GM19035 (cell line): ENCODE results near the gene PLXNA4.
"Not testable (repeated sequence)": the region's sequence is repeated elsewhere in the genome, so short reads cannot be mapped to it uniquely, and the experiment has no call there.

Experiments
- ATAC-seq: cut with Tn5 transposase; IDR thresholded peaks from one replicate; pipeline ENCODE4 v1.9.1; 2021; ENCODE audit not compliant: unreplicated experiment

The PLXNA4 gene

DNA sequence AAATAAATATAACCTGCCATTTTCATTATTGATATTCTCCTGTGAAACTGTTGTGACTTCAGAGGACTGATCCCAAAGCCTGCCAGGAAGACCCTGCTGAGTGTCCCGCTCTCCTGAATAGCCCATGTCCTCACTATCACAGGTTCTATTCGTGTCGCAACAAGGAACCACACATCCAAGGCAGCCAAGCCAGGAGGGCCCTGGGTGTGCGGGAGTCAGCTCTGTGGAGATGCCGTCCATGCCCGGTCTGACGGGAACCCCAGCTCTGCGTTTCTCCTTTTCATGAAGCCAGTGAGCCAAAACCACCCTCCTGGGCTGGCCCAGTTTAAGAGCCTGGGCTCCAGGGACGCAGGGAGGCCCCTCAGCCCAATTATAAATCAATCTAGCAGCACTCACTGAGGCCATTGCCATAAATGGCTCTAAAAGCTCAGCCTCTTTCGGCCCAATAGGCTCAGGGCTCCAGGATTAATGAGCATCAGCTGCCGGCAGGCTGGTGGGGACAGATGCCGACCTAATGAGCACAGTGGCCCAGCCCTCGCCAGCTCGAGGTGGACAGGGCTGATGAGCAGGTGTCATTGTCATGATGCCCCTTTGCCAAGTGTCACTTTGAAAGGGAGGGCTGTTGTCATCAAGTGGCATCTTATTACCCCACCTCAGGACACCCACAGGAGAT, 177.9 kb downstream of the PLXNA4 start:
- ATAC-seq, result no peak

DNA sequence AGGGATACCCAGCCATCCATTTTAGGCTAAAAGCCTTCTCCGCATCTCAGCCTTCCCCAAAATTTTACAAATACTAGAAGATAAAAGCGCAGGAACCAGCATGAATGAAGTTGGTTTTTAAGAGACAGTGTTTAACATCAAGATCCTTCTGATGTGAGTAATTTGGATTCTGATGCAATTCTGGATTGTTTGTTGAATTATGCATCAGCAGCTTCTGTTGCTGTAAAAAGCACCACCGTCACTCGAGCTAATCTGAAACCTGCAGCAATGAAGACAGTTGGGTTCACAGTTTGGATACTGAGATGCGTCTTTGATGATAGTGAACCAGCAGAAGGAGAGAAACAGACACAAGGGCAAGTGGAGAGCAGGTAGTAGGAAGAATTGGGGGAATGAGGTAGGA, 179.2 kb downstream of the PLXNA4 start:
- no peak for ATAC-seq

DNA sequence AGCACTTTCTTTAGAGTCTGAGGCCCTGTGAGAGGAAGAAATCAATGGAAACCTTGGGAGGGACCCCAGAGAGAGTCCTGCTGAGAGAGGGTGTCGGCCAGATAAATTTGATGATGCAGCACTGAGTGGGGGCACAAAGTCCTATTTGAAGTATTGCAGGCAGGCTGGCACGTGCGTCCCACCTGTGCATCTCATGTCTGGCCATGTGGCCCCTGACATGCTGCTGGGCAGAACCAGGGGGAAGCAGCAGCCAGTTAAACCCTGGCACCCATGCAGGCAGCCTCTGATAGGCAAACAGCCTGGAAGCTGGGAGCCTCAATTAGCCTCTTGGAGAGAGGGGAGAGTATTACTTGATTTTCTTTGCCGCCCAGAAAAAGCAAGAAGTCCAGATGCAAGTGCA, 180.9 kb downstream of the PLXNA4 start:
- no peak for ATAC-seq

DNA sequence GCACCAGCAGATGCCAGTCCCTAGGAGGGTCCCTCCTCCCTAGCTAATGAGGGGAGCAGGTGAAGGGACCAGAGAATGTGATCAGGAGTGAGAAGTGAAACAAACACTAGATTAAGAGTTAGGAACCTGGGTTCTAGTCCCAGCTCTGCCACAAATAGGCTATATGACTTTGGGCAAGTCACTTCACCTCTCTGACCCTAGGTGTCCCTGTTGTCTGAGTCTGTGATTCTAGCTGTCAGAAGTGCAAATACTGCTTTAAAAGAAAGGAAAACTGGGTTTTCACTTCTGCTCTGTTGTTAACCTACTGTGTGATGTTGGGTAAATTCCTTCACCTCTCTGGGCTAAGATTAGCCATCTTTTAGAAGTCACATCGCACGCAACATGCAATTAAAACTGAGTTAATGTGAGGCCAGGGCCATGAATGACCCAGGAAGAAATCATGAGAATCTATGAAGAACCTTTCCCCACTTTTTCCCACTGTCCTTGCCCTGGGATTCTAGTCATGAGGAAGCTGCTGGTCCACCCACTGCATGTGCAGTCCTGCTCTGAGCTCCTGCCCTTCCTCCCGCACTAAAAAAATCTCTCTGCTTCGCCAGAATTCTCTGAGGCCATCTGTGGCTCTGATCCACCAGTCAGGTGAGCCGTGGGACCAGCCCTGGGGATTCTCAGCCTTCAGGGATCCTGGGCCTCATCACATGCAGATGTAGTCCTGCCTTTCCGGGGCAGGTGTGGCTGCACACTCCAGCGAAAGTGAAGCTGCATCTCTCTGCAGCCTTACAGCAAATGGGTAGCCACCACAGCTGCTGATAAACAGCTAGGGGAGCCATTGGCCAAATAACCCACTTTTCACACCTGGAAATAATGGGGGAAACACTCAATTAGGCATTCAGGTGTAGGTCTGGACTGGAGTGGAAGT, 181.7 kb downstream of the PLXNA4 start:
- ATAC-seq, result no peak

DNA sequence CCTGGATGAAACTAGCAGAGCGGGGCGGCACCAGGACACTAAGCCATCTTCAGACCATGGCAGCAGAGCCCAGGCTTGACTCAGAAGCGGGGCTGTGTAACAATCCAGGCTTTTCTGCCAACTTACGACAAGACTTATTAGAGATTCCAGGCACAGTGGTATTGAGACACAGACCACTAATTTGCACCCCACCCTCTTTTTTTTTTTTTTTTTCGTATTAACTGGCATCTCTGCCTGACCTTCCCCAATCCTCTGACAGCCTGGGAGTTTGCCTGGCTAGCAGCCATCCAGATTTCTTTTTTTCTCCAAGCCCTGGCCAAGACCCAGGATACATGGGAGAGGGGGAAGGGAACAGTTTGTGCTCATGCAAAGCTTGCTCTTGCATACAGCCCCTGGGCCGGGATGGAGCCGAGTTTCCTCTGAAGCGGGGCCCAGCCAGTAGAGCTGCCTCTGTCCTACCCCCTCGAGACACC, 182.4 kb downstream of the PLXNA4 start:
- no peak for ATAC-seq

DNA sequence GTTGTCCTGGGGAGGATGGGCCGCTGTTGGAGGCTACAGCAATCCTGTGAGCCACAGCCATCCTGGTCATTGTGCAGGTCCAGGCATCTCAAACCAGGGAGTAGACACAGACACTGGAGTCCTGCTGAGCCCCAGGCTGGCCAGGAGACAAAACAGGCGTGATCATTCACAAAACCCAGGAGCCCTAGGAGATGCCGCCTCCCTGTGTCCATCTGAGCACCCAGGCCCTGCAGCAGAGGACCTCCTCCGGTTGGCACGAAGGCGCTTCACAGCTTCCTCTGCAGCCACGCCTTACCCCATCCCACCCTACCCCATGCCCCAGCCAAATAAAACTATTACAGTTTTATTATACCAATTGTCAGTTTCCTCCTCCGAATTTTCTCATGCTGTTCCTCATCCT, 183.6 kb downstream of the PLXNA4 start:
- ATAC-seq, result no peak

DNA sequence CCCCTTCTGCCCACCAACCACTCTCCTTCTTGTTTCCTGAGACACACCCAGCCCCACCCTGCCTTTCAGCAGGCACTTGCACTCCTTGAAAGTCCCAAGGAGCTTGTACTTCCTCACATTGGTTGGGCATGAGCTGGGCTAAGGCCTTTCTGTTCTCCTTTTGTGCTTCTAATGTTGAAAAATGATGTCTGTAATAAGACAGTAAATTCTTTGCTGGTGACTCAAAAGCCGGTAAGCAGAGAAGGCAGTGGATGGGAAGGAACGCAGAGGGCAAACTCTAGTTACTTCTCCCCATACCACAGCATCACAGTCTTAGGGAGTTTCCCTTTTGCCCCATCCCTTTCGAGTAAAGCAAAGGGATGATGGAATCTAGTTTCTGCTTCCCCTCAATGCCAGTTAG, 185.6 kb downstream of the PLXNA4 start:
- no peak for ATAC-seq

DNA sequence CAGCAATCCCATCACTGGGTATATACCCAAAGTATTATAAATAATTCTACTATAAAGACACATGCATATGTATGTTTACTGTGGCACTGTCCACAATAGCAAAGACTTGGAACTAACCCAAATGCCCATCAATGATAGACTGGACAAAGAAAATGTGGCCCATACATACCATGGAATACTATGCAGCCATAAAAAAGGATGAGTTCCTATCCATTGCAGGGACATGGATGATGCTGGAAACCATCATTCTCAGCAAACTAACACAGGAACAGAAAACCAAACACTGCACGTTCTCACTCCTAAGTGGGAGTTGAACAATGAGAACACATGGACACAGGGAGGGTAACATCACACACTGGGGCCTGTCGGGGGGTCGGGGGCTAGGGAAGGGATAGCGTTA, 186.2 kb downstream of the PLXNA4 start:
- ATAC-seq, result not testable (repeated sequence)

DNA sequence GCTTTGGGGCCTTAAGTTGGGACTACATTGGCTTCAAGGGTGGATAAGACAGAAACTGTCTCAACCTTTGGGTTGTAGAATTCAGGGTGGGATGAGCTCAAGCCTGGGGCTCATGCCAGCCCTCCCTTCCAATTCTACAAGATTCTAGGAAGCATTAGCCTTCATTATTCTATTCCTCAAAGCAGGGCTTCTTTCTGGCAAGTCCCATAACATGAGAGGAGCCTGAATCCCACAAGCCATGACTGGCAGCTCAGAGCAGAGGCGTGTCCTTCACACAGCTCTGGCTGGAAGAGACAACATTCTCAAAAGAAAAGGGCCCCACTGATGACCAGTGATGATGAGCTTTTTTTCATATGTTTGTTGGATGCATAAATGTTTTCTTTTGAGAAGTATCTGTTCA, 187.6 kb downstream of the PLXNA4 start:
- no peak for ATAC-seq

DNA sequence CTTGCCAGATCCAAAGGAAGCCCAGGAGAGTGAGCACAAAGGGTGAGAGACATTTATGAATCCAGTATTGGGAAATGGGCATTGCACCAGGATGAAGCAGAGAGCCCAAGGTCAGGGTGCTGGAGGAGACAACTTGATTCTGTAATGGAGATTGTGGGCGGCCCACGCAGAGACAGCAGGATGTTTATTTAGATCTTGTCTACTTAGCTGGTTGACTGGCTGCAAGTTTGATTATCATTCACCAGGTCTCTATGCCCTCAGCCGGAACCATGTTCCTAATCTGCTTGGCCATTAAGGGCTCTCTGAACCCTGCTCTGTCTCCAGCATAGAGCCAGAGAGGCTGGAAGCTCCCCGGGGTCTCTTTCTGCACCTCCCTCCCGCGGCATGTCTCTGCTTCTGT, 188.7 kb downstream of the PLXNA4 start:
- no peak for ATAC-seq

DNA sequence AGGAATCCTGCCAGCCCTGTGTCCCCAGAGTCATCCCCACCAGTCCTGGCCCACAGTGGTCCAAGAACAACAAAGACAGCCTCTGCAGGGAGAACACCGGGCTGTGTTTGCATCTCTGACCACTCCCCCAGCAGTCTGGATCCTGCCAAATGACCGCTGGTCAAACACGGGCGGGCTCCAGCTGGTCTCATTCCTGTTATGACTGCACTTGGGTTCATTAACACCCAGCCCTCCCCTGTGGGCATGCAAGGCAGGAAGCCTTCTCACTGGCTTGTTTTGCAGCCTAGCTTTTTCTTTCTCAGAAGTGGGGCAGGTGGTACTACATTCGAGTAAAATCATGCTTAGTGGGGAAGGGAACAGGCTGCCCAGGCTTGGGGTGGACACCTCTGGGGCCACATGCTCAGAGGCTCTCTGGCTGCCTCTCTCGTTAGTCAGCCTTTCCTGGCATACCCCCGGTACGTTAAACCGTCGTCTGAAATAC, 190.0 kb downstream of the PLXNA4 start:
- ATAC-seq, result no peak

DNA sequence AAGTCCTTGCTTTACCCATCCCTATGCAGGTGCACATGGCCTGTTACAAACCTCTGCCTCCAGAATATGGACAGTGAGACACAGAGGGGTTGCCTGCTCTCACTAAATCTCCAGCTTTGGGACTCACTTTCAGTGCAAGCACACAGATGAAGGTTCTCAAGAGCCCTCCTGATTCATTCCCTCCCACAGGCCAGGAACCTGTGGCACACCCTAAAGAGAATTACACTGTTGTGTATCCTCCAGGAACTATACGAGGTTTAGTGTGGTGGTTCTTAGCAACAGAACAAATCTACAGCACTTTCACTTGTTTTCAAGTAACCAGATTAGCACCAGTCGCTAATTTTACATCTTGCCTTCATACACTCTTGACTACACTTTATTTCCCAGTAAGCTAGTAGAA, 192.3 kb downstream of the PLXNA4 start:
- no peak for ATAC-seq

DNA sequence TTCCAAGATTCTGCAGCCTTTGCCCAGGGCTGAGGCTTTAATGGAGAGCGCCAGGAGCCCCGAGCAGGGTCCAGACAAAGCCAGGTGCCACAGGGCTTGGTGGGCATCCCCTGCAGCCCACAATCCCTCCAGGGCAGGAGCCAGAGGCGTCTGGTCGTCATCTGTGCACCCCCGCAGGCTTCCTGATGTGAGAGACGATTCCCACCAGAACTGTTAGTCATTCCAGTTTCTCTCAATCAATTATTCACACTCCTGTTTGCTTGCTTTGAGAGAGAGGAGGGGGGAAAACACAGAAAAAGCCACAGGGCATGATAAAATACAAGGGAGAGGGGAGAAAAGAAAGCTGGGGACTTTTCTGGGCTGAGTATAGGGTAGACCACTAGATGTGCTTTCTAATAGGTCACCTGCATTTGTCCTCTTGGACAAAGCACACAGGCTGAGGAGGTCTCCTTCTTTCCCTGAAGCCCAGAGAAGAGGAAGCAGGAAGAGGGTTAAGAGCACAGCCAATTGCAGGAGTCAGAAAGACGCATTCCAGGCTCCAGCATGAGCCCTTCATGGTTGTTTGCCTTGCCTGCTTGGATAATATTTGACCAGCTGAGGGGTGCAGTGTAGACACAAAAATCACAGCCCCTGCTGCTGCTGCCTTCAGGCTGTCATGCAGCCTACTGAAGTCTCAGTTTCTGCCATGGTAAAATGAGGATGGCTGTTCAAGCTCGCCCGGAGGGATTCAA, 194.4 kb downstream of the PLXNA4 start:
- no peak for ATAC-seq

DNA sequence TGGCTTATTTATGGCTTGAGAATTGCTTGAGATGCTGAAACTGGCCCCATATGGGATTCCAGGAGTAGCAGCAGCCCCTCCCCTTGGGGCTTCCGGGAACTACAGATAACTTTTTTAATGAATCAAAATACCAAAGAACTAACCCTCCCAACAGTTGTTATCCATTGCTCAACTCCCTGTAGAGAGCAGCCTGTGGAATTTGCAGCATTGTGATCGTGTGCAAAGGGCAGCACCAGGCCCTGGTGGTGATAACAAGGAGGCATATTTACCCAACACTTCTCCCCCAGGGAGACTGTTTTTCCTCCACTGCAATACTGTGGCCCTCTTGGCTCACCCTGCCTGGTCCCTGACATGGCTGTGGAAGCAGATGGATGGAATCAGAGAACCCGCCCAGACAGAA, 196.2 kb downstream of the PLXNA4 start:
- no peak for ATAC-seq

DNA sequence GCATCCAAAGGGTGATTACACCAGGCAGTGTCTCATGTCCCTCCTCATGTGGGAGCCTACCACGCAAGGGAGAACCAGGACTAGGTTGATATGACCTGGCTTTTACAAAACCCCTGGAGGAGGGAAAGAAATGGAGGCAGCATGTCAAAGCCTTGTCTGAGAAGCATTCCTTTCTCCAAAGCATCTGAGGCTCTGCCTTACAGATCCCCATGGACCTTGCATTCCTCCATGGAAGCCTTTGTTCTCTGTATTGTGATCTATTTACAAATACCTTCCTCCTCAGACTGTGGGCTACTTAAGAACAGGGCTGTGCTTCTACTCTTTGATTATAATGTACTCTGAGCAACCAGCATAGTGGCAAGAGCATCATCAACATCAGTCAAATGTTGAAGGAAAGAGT, 197.0 kb downstream of the PLXNA4 start:
- ATAC-seq, result no peak

DNA sequence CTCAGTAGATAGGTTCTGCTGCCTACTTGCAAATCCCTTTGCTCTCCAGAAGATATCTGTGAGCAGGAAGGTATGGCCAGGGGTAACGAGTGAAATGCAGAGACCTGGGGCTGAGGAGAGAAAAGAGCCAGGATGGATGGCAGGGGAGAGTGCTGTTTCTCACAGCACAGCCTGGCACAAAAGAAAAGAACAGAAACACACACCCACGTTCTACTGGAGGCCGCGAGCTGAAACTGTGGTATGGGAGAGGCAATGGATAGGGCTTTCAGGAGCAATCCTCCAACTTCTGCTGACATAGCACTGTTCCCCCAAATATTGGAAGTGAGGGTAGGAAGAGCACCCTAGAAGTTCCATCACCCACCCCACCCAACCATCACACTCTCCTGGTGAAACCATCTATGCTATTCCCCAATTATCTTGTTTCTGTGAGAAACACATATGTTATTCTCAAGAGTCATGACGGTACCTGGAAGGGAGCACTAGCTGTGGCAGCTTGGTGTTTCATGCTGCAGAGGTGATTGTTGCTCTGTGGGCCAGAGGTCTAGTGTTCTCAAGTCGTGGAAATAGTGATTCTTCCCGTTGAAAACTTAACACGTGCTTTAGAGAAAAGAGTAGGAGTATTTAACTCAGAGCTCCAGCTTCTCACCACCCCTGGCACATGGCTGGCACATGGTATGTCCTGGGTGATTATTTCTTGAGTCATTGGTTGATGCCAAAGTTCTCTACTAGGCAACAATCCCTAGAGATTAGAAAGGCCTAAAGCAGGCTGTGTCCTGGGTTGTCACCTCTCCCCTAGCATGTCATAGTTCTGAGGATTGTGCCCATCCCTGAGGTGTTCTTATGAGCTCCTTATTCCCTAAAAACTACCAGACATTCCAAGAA, 198.3 kb downstream of the PLXNA4 start:
- no peak for ATAC-seq

DNA sequence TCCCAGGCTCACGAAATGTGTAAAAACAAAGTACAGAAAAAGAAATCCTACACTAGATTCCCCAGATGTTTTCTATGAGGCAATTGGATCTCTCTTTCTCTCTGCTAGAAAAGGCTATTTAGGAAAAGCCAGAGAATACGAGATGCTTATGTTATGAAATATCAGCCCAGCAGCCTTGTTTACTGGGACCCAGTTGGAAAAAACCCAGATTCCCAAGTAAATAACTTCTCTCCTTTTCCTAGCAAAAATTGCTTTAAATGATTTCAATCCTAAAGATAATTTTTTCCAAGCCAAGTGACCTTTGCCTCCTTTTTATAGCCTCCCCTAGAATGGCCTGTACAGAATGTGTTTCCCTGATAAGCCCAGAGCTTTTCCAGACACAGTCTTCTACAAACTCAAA, 199.3 kb downstream of the PLXNA4 start:
- no peak for ATAC-seq

DNA sequence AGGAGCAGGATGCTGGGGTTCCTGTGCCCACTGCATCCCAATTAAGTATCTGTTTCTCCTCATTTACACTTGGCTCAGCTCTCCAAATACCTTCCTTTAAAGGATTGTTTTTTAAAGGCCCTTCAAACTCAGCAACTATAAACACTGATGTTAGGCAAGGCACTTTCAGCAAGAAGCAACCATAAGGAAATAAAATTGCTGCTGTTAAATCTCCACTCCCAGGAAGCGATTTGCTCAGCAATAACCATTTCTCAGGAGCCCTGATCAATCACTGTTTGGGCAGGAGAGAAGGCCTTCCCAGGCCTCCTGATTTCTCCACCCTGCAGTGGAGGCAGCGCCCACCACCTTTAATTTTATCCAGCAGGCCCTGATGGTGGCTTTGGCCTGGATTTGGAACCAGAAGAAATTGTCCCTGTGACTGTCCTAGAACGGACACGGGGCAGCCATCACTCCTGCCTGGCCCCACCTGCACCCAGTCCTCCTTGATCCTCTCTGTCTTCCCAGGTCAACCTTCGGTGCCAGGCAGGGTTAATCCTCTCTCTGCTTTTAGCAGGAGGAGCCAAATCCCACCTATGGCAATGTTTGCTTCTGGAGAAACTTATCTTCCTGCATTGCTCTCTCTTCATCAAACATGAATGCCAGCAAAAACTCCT, 199.8 kb downstream of the PLXNA4 start:
- no peak for ATAC-seq

DNA sequence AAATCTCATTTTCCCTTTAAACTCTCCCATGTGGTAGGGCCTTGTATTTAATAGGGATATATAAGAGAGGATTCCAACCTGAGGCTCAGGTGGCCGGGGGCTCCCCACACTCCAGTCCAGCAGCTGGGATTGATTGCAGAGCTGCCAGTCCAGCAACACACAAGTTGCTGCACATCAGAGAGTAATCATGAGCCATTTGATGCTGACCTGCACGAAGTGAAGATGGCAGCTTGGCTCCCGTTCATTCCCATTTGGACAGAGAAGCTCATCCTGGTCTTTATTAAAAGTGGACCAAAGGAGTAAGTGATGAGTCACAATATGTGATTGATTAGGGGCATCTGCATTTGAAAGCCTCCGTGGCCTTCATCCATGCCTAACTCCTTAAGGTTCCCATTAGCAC, 202.4 kb downstream of the PLXNA4 start:
- ATAC-seq, result no peak

DNA sequence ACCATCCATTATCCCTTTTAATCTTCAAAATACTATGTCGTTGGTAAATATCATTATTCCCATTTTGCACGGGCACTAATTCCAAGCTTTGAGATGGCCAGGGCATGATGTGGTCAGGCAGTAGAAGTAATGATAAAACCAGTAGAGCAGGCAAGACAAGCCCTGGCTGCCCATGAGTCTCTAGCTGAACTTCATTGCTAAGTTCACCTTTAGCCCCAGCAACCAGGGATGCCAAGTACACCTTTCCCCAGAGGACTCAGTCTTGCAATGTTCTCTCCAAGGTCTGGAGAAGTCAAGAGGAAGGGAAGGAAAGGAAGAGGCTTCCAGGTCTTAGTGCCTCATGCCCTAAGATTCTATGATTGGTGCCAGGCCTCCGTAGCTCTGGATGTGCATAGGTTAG, 203.2 kb downstream of the PLXNA4 start:
- ATAC-seq, result no peak
